ENCODE measurements around the gene MPRIP.

Gene MPRIP

DNA sequence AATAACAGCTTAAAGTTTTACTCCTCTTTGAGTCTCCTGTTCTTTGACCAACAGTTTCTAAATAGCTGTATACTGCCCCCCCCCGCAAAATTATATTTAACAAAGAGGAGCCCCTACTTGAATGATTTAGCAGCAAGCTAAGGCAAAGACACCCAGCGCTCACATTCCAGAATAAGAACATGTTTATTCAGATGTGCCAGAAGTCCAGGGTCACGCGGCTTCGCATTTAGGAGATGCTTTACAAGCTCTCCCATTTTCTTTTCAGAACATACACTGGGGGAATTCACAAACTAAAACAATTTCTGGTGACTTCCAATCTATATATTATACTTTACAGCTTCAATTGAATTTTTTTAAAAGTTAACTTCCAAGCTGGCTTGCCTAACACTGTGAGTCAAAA is 158.6 kb downstream of the MPRIP start:
- H3K27ac ChIP-seq (ENCODE audit: low read depth, low read length), result no peak overlapping the region
- H3K4me3 ChIP-seq (ENCODE audit: low read length), result no peak overlapping the region
- no CpG with 5 or more reads among the region's 5 CpGs for WGBS (ENCODE audit: extremely low coverage, insufficient coverage, low lambda C conversion rate)

DNA sequence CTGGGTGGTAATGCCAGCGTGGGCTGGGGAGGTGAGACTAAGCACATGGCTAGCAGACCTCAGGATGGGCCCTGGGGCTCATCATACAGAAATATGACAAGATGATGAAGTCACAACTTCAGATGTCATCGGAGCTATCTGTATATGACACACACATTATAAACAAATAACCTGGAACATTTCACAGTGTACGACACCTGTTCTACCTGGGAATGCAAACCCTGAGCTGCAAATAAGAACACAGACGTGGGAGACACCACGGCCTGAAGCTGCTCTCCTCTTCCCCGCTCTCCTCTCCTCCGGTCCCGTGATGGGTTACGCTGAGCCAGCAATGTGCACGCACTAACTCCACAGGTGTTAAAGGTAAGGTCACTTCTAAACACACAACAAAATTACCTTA is 159.0 kb downstream of the MPRIP start:
- DNase-seq, result no peak
- Histone ChIP-seq H2BK15ac (replicated peaks; ENCODE audit: low read depth) (no peak overlapping the region), H3K36me3 (ENCODE audit: control insufficient read depth, insufficient read depth, low read length) (no peaks in the 10 kb centered on the region), H4K5ac (ENCODE audit: low read length) (no peak overlapping the region), H3K23ac (ENCODE audit: low read length) (no peak overlapping the region), H3K4ac (ENCODE audit: low read depth, low read length) (no peak overlapping the region), H3K18ac (ENCODE audit: low read length) (no peak overlapping the region), H2AK5ac (ENCODE audit: low read length) (no peak overlapping the region), H2BK120ac (ENCODE audit: low read depth, low read length) (no peak overlapping the region), H3K27me3 (ENCODE audit: insufficient read depth, low read length, poor library complexity) (no peaks in the 10 kb centered on the region), H3K4me3 (ENCODE audit: low read length) (no peak overlapping the region), H4K8ac (ENCODE audit: low read depth, low read length) (no peak overlapping the region), H3K56ac (ENCODE audit: low read length) (no peak overlapping the region), H3K79me1 (ENCODE audit: low read length) (no peaks in the 10 kb centered on the region), H3K79me2 (ENCODE audit: control insufficient read depth, insufficient read depth, low read length) (no peaks in the 10 kb centered on the region), H3K4me2 (ENCODE audit: low read length) (no peak overlapping the region), H2BK5ac (ENCODE audit: low read length) (no peak overlapping the region), H3K9ac (ENCODE audit: low read length) (no peak overlapping the region), H3K4me1 (ENCODE audit: control insufficient read depth, low read depth, low read length) (no peaks in the 10 kb centered on the region), H3K27ac (ENCODE audit: low read depth, low read length) (no peak overlapping the region)
- no CpG with 5 or more reads among the region's 10 CpGs for WGBS (ENCODE audit: extremely low coverage, insufficient coverage, low lambda C conversion rate)

More for the DNA sequence above, 158.6 kb downstream of the MPRIP start:
- no peak overlapping the region for H2BK120ac ChIP-seq (ENCODE audit: low read depth, low read length)
- no peaks in the 10 kb centered on the region for H3K27me3 ChIP-seq (ENCODE audit: insufficient read depth, low read length, poor library complexity)
- H4K5ac ChIP-seq (ENCODE audit: low read length), result no peak overlapping the region
- no peaks in the 10 kb centered on the region for H3K4me1 ChIP-seq (ENCODE audit: control insufficient read depth, low read depth, low read length)
- no peak overlapping the region for H3K4ac ChIP-seq (ENCODE audit: low read depth, low read length)
- H3K9ac ChIP-seq (ENCODE audit: low read length), result no peak overlapping the region
- no peak overlapping the region for H3K23ac ChIP-seq (ENCODE audit: low read length)
- no peak overlapping the region for H3K18ac ChIP-seq (ENCODE audit: low read length)
- H3K36me3 ChIP-seq (ENCODE audit: control insufficient read depth, insufficient read depth, low read length), result no peaks in the 10 kb centered on the region
- H3K79me1 ChIP-seq (ENCODE audit: low read length), result no peaks in the 10 kb centered on the region
- H4K8ac ChIP-seq (ENCODE audit: low read depth, low read length), result no peak overlapping the region
- no peaks in the 10 kb centered on the region for H3K79me2 ChIP-seq (ENCODE audit: control insufficient read depth, insufficient read depth, low read length)
- no peak overlapping the region for H3K4me2 ChIP-seq (ENCODE audit: low read length)
- H2BK5ac ChIP-seq (ENCODE audit: low read length), result no peak overlapping the region
- no peak overlapping the region for H2AK5ac ChIP-seq (ENCODE audit: low read length)
- H3K56ac ChIP-seq (ENCODE audit: low read length), result no peak overlapping the region
- no peak overlapping the region for H2BK15ac ChIP-seq (replicated peaks; ENCODE audit: low read depth)
- DNase-seq, result no peak

DNA sequence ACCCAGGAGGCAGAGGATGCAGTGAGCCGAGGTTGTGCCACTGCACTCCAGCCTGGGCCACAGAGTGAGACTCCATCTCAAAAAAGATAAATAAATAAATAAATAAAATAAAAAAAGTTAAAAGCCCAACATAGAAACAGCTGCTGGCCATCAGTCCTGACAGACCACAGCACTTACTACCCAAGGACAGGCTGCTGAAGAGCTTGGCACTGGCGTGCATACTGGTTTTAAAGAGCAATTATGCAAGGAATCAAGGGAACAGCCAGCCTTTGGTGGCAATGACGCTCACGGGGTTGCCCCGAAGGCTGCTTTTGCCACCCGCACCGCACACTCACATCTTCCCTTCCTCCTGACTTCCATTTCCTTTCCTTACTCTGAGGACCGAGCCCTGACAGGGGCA is 159.7 kb downstream of the MPRIP start:
- no peak overlapping the region for H3K18ac ChIP-seq (ENCODE audit: low read length)
- no peak overlapping the region for H2AK5ac ChIP-seq (ENCODE audit: low read length)
- H3K56ac ChIP-seq (ENCODE audit: low read length), result no peak overlapping the region
- H3K36me3 ChIP-seq (ENCODE audit: control insufficient read depth, insufficient read depth, low read length), result no peaks in the 10 kb centered on the region
- WGBS (ENCODE audit: extremely low coverage, insufficient coverage, low lambda C conversion rate), result no CpG with 5 or more reads among the region's 8 CpGs
- H2BK5ac ChIP-seq (ENCODE audit: low read length), result no peak overlapping the region
- no peak overlapping the region for H3K9ac ChIP-seq (ENCODE audit: low read length)
- no peak overlapping the region for H3K23ac ChIP-seq (ENCODE audit: low read length)
- no peaks in the 10 kb centered on the region for H3K4me1 ChIP-seq (ENCODE audit: control insufficient read depth, low read depth, low read length)
- no peak overlapping the region for H4K8ac ChIP-seq (ENCODE audit: low read depth, low read length)
- no peaks in the 10 kb centered on the region for H3K79me1 ChIP-seq (ENCODE audit: low read length)
- H2BK15ac ChIP-seq (replicated peaks; ENCODE audit: low read depth), result no peak overlapping the region
- no peaks in the 10 kb centered on the region for H3K27me3 ChIP-seq (ENCODE audit: insufficient read depth, low read length, poor library complexity)
- no peak overlapping the region for H4K5ac ChIP-seq (ENCODE audit: low read length)
- no peaks in the 10 kb centered on the region for H3K79me2 ChIP-seq (ENCODE audit: control insufficient read depth, insufficient read depth, low read length)
- H3K4me2 ChIP-seq (ENCODE audit: low read length), result no peak overlapping the region
- no peak overlapping the region for H2BK120ac ChIP-seq (ENCODE audit: low read depth, low read length)
- no peak overlapping the region for H3K4me3 ChIP-seq (ENCODE audit: low read length)
- H3K27ac ChIP-seq (ENCODE audit: low read depth, low read length), result no peak overlapping the region
- no peak for DNase-seq
- no peak overlapping the region for H3K4ac ChIP-seq (ENCODE audit: low read depth, low read length)

DNA sequence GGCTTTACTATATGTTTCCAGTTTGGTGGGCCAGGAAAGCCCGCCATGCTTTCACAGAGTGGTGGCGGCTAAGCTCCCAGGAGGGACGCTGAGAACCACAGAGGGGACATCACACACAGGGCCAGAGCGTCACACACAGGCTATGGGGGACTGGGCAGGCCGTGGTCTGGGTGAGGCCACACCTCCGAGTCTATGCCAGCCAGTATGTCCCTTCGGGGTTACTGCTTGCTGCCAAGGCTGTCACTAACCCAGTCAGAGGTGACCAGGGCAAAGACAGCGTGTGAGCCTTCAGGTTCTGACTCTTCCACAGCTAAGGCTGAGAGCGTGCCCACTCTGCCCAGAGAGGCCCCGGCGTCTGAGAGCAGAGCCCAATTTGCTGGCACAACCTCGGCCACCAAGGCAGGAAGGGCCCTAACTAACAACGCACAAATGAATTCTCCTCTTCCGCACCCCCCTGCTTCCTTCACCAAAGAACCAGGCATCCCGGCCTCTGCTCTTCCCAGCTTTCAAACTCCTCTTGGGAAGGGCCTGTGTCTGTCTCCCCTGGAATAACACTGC is 161.0 kb downstream of the MPRIP start:
- Histone ChIP-seq H4K5ac (ENCODE audit: low read length) (no peak overlapping the region), H2BK5ac (ENCODE audit: low read length) (no peak overlapping the region), H3K4me1 (ENCODE audit: control insufficient read depth, low read depth, low read length) (no peaks in the 10 kb centered on the region), H3K4ac (ENCODE audit: low read depth, low read length) (no peak overlapping the region), H3K79me1 (ENCODE audit: low read length) (no peaks in the 10 kb centered on the region), H2BK120ac (ENCODE audit: low read depth, low read length) (no peak overlapping the region), H3K56ac (ENCODE audit: low read length) (no peak overlapping the region), H2BK15ac (replicated peaks; ENCODE audit: low read depth) (no peak overlapping the region), H3K79me2 (ENCODE audit: control insufficient read depth, insufficient read depth, low read length) (no peaks in the 10 kb centered on the region), H3K18ac (ENCODE audit: low read length) (no peak overlapping the region), H3K4me3 (ENCODE audit: low read length) (no peak overlapping the region), H3K36me3 (ENCODE audit: control insufficient read depth, insufficient read depth, low read length) (no peaks in the 10 kb centered on the region), H3K23ac (ENCODE audit: low read length) (peak overlapping the region; percentile 45), H2AK5ac (ENCODE audit: low read length) (no peak overlapping the region), H3K9ac (ENCODE audit: low read length) (no peak overlapping the region), H3K27me3 (ENCODE audit: insufficient read depth, low read length, poor library complexity) (no peaks in the 10 kb centered on the region), H3K27ac (ENCODE audit: low read depth, low read length) (no peak overlapping the region), H4K8ac (ENCODE audit: low read depth, low read length) (no peak overlapping the region), H3K4me2 (ENCODE audit: low read length) (no peak overlapping the region)
- no CpG with 5 or more reads among the region's 15 CpGs for WGBS (ENCODE audit: extremely low coverage, insufficient coverage, low lambda C conversion rate)
- no peak for DNase-seq

DNA sequence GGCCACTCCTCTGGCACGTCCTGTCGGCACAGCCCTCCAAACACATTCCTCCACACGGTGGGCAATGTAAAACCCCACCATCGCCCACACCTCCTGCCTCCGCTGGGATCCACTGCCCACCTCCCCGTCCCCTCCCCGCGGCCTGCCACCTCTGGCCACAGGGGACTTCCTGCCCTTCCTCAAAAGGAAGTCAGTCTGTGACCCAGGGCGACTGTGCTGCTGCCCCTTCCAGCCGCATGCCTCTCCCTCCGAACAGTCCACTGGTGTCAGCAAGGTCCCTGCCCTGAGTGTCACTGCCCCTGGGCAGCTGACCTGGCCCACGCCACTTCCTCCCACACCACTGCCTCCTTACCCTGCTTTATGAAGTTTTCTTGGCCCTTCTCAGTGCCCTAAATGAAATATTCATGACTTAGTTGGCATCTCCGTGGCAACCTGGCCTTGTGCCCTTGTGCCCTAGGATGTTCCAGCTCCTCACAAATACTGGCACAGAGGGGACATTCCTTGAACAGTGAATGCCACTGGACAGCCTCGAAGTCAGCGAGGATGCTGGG is 161.9 kb downstream of the MPRIP start:
- no peaks in the 10 kb centered on the region for H3K27me3 ChIP-seq (ENCODE audit: insufficient read depth, low read length, poor library complexity)
- no peak overlapping the region for H3K4me3 ChIP-seq (ENCODE audit: low read length)
- no peak overlapping the region for H3K23ac ChIP-seq (ENCODE audit: low read length)
- H3K27ac ChIP-seq (ENCODE audit: low read depth, low read length), result no peak overlapping the region
- H3K79me1 ChIP-seq (ENCODE audit: low read length), result no peaks in the 10 kb centered on the region
- no peak overlapping the region for H2BK5ac ChIP-seq (ENCODE audit: low read length)
- H4K8ac ChIP-seq (ENCODE audit: low read depth, low read length), result no peak overlapping the region
- whole genome bisulfite sequencing (ENCODE audit: extremely low coverage, insufficient coverage, low lambda C conversion rate), result no CpG with 5 or more reads among the region's 15 CpGs
- no peak overlapping the region for H3K56ac ChIP-seq (ENCODE audit: low read length)
- no peak for DNase-seq
- H3K9ac ChIP-seq (ENCODE audit: low read length), result no peak overlapping the region
- no peak overlapping the region for H2AK5ac ChIP-seq (ENCODE audit: low read length)
- no peaks in the 10 kb centered on the region for H3K36me3 ChIP-seq (ENCODE audit: control insufficient read depth, insufficient read depth, low read length)
- no peak overlapping the region for H3K4me2 ChIP-seq (ENCODE audit: low read length)
- no peaks in the 10 kb centered on the region for H3K4me1 ChIP-seq (ENCODE audit: control insufficient read depth, low read depth, low read length)
- H3K4ac ChIP-seq (ENCODE audit: low read depth, low read length), result no peak overlapping the region
- H3K18ac ChIP-seq (ENCODE audit: low read length), result no peak overlapping the region
- H4K5ac ChIP-seq (ENCODE audit: low read length), result no peak overlapping the region
- no peak overlapping the region for H2BK120ac ChIP-seq (ENCODE audit: low read depth, low read length)
- no peaks in the 10 kb centered on the region for H3K79me2 ChIP-seq (ENCODE audit: control insufficient read depth, insufficient read depth, low read length)
- no peak overlapping the region for H2BK15ac ChIP-seq (replicated peaks; ENCODE audit: low read depth)

DNA sequence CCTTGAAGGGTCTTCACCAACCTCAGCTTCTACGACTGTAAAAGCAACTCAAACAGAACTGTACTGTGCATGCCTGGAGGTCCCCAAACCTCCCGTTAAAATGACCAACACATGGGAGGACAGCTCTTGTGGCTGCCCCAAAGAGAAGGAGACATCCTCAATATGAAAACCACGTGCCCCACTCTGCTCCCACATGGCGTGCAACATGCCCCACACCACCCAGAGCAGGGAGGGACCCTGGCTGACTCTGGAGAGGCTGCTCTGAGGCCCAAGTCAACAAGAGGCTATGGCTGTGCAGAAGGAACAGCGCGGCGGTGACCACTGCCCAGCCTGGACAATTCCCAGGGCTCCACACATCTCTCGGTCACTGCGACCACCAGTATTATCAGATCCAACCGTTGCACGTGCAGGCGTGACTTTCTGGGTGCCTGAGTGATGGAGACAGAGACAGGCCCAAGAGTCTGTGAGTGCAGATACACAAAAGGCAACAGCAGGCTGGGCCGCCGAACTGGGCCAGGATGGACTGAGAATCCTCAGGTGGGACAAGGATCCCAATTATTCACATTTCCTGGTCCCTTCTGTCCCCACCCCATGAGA is 162.5 kb downstream of the MPRIP start:
- Histone ChIP-seq H3K4me2 (ENCODE audit: low read length) (no peak overlapping the region), H3K23ac (ENCODE audit: low read length) (no peak overlapping the region), H3K79me1 (ENCODE audit: low read length) (no peaks in the 10 kb centered on the region), H2BK5ac (ENCODE audit: low read length) (no peak overlapping the region), H3K27me3 (ENCODE audit: insufficient read depth, low read length, poor library complexity) (no peaks in the 10 kb centered on the region), H3K4me1 (ENCODE audit: control insufficient read depth, low read depth, low read length) (no peaks in the 10 kb centered on the region), H3K4ac (ENCODE audit: low read depth, low read length) (no peak overlapping the region), H4K8ac (ENCODE audit: low read depth, low read length) (no peak overlapping the region), H3K18ac (ENCODE audit: low read length) (no peak overlapping the region), H3K79me2 (ENCODE audit: control insufficient read depth, insufficient read depth, low read length) (no peaks in the 10 kb centered on the region), H3K4me3 (ENCODE audit: low read length) (no peak overlapping the region), H3K36me3 (ENCODE audit: control insufficient read depth, insufficient read depth, low read length) (no peaks in the 10 kb centered on the region), H3K27ac (ENCODE audit: low read depth, low read length) (no peak overlapping the region), H4K5ac (ENCODE audit: low read length) (no peak overlapping the region), H2AK5ac (ENCODE audit: low read length) (no peak overlapping the region), H2BK120ac (ENCODE audit: low read depth, low read length) (no peak overlapping the region), H2BK15ac (replicated peaks; ENCODE audit: low read depth) (no peak overlapping the region), H3K56ac (ENCODE audit: low read length) (no peak overlapping the region), H3K9ac (ENCODE audit: low read length) (no peak overlapping the region)
- no peak for DNase-seq
- no CpG with 5 or more reads among the region's 14 CpGs for WGBS (ENCODE audit: extremely low coverage, insufficient coverage, low lambda C conversion rate)
